DOHH2 (cell line): ENCODE results near the gene PKD1L1.
"Not testable (repeated sequence)": the region's sequence is repeated elsewhere in the genome, so short reads cannot be mapped to it uniquely, and the experiment has no call there.

Experiments used
- CTCF ChIP-seq: fragments of 200-600 bp; sonication (generic); IDR thresholded peaks from one replicate; pipeline ENCODE4 v1.5.1; 2014; ENCODE audit warnings: antibody characterized with exemption, mild to moderate bottlenecking, low read depth, low read length; ENCODE audit not compliant: poor library complexity, severe bottlenecking
- EZH2phosphoT487 ChIP-seq: fragments of 200-600 bp; sonication (generic); IDR thresholded peaks from 2 replicates; pipeline ENCODE4 v1.6.1; 2017; ENCODE audit warnings: borderline replicate concordance, mild to moderate bottlenecking, antibody characterized with exemption, low read length, moderate library complexity, mixed read lengths

GRCh38 chr7:47989607-47990400 is 41.5 kb upstream of the PKD1L1 start:
- not testable (repeated sequence) for TF ChIP-seq CTCF, EZH2phosphoT487
